GM18502 (cell line): ENCODE measurements around the gene GSC2.

Experiments
- ATAC-seq: cut with Tn5 transposase; IDR thresholded peaks from one replicate; pipeline ENCODE4 v1.9.1; 2021; ENCODE audit warnings: mild to moderate bottlenecking; ENCODE audit not compliant: unreplicated experiment, poor library complexity

GSC2 gene

DNA sequence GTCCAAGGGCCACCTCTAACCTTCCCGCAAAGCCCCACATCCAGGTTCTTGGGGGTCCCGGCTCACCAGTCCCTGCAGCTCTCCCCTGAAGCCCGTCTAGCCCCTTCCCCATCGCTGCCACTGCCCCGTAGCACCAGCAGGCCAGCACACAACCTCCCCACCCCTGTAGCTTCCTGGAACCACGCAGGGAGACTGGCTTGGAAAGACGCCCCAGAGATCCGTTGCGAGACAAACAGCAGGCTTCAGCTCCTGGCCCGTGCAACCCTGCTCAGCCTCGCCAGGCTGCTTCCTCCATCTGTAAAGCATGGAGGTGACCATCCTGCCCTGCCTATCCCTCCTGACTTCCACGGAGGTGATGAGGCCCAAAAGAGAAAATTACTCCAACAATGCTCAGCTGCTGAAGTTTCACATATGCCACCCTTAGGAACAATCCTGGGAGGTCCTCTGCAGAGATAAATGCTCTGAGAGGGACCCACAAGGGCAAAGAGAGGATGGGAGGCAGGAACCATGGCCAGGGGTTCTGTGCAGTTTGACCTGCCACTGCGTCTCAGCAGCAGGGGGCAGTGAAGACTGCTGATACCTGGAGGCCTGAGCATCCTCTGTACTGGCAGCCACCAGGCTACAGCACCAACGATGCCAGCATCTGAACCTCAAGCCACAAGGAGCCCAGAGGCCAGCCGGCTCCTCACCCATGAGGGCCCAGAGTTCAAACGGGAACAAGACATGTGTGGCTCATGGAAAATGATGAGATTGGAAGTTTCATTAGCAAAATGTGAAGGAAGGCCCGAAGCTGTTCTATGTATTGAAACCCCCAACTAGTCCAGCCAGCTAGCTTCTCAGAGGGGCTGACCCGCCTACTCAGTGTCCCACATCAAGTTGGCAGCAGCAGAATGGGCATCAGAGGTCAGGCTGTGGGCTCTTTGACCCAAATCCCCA is 44.0 kb downstream of the GSC2 start:
- ATAC-seq, result no peak

DNA sequence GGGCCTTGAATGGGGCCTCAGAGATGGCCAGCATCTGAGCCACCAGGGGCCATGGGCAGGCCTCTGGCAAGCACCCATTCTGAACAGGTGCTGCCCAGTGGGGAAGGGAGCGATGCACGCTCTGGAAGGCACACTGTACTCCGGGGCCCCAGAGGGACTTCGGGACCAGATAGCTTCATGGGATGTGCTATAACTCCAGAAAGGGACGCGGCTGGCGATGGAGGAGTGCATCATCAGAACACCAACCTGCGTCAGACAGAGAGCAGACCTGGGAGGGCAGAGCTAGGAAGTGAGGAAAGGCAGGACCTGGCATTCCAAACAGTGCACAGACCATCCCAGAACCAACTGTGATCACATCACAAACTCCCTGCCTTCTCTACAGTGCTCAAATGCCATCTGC is 44.6 kb downstream of the GSC2 start:
- ATAC-seq, result no peak

DNA sequence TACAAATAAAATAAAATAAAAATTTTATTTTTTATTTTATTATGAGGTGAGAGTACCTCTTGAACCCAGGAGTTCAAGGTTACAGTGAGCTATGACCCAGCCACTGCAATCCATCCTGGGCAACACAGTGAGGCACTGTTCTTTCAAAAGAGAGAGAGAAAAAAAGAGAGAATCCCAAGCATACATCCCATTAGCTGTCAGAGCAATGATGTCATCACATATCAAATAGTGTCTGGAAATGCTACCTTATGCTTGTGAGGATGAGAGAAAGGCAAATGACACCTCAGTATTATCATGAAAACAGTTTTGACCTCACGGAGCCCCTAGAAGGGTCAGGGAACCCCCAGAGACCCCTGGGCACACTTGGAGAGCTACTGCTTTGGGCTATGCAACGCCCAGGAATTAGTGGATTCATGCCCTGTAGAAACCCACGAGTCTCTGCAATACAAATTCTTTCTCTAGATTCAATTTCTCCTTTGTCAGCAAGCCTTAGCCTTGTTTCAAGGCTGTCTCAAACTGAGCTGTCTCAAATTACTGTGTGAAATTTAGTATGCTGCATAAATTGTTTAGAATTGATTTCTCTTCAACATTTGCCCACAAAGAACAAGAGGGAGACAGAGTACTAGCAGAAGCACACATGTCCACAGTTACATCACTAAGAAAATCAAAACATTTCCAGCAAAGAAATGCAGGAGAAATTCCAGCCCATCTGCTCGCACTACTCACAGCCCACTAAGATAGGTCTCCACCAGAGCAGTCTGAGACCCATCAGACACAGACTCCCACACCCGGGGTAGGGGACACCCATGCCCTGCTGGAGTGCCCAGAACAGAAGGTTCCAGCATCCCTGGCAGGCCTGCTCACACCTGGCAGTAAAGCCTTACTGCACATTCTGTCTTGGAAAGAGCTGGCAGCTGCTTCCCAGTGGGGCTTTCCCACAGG is 45.9 kb downstream of the GSC2 start:
- ATAC-seq, result no peak

DNA sequence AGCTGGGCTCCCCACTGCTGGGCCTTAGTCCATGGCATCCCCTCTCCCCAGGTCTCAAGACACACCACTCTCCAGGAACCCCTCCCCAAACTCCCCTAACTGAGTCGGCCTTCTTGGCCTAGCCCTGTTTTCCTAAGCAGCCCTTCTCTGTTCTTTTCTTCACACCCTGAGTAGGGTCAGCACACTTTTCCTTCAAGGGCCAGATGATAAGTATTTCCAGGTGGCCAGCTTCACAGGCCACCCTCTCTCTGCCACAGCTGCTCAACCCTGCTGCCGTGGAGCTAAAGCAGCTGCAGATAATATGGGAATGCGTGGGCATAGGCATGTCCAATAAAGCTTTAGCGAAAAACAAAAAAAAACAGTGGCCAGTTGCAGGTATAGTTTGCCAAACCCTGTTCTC is 51.9 kb downstream of the GSC2 start:
- ATAC-seq, result no peak

DNA sequence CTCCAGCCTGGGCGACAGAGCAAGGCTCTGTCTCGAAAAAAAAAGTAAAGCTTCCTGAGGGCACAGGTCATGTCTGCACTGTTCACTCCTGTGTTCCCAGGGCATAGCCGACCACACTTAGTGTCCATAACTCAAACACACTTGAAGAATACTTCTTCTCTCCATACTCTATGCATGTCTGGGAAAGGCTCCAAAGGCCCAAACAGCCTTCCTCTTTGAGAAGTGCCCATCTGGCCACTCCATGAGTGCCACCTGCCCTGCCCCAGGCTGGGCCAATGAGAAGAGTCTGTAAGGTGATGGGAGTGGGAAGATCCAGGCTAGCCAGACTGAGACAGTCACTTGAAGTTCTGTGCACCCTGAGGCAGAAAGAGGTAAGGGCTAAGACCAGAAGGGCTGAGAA is 52.6 kb downstream of the GSC2 start:
- ATAC-seq, result no peak
